ENCODE measurements around the gene AUTS2.
A peak's percentile ranks its signal among the peaks of the same experiment; 100 is the strongest.

Gene AUTS2

GRCh38 chr7:70294211-70294911, 696.1 kb downstream of the AUTS2 start:
- DNase-seq (ENCODE audit: low spot score): no peak
- no peak for TF ChIP-seq CTCF (IDR thresholded peaks at IDR 0.05; ENCODE audit: extremely low read depth, missing control alignments)

- DNase-seq (ENCODE audit: low spot score): no peak
- no peak for TF ChIP-seq CTCF (IDR thresholded peaks at IDR 0.05; ENCODE audit: extremely low read depth, missing control alignments)
Measured at GRCh38 chr7:70298780-70299471, 700.7 kb downstream of the AUTS2 start.

GRCh38 chr7:70299472-70299807, 701.2 kb downstream of the AUTS2 start:
- TF ChIP-seq CTCF (IDR thresholded peaks at IDR 0.05; ENCODE audit: extremely low read depth, missing control alignments): no peak
- no peak for DNase-seq (ENCODE audit: low spot score)

- no peak for TF ChIP-seq CTCF (IDR thresholded peaks at IDR 0.05; ENCODE audit: extremely low read depth, missing control alignments)
- DNase-seq (ENCODE audit: low spot score): no peak
Measured at GRCh38 chr7:70301673-70302185, 703.5 kb downstream of the AUTS2 start.

- no peak for TF ChIP-seq CTCF (IDR thresholded peaks at IDR 0.05; ENCODE audit: extremely low read depth, missing control alignments)
- peak; percentile 7 for DNase-seq (ENCODE audit: low spot score)
Measured at GRCh38 chr7:70303309-70303708, 705.0 kb downstream of the AUTS2 start.

- no peak for TF ChIP-seq CTCF (IDR thresholded peaks at IDR 0.05; ENCODE audit: extremely low read depth, missing control alignments)
- no peak for DNase-seq (ENCODE audit: low spot score)
Measured at GRCh38 chr7:70303780-70304179, 705.5 kb downstream of the AUTS2 start.

GRCh38 chr7:70306173-70306572, 707.9 kb downstream of the AUTS2 start:
- no peak for TF ChIP-seq CTCF (IDR thresholded peaks at IDR 0.05; ENCODE audit: extremely low read depth, missing control alignments)
- no peak for DNase-seq (ENCODE audit: low spot score)
